GM23248 (cell line): Measurements from ENCODE around the gene SIPA1L3. TPM values are rescaled to one million over a fixed set of nuclear protein-coding genes. Genes with fewer than 3 reads are reported as not detected.
"Not testable (repeated sequence)": the region's sequence is repeated elsewhere in the genome, so short reads cannot be mapped to it uniquely, and the experiment has no call there.

Experiments
- DNase-seq: peaks from one replicate; pipeline ENCODE4 v3.0.0-alpha.2; 2015
- H2AFZ ChIP-seq: fragments of 200-600 bp; sonication (generic); 2 replicates; pipeline ENCODE4 v1.6.1; 2016; ENCODE audit warnings: antibody characterized with exemption
- H3F3A ChIP-seq: fragments of 200-600 bp; sonication (generic); 2 replicates; pipeline ENCODE4 v1.6.1; 2016; ENCODE audit warnings: mild to moderate bottlenecking, antibody characterized with exemption, mixed run types; ENCODE audit not compliant: insufficient read depth
- H3K27ac ChIP-seq: fragments of 200-600 bp; sonication (generic); 2 replicates; pipeline ENCODE4 v1.5.1; 2016; ENCODE audit warnings: mild to moderate bottlenecking
- H3K27me3 ChIP-seq: fragments of 200-600 bp; sonication (generic); replicated peaks from 2 replicates; pipeline ENCODE4 v1.6.1; 2016; ENCODE audit warnings: mild to moderate bottlenecking; ENCODE audit not compliant: insufficient read depth
- H3K36me3 ChIP-seq: fragments of 200-600 bp; sonication (generic); 2 replicates; pipeline ENCODE4 v1.6.1; 2016; ENCODE audit warnings: low read depth, mild to moderate bottlenecking
- H3K4me1 ChIP-seq: fragments of 200-600 bp; sonication (generic); 2 replicates; pipeline ENCODE4 v1.6.1; 2016; ENCODE audit warnings: mild to moderate bottlenecking; ENCODE audit not compliant: insufficient read depth
- H3K4me2 ChIP-seq: fragments of 200-600 bp; sonication (generic); one replicate; pipeline ENCODE4 v1.6.1; 2016; ENCODE audit warnings: mild to moderate bottlenecking; ENCODE audit not compliant: unreplicated experiment
- H3K4me3 ChIP-seq: fragments of 200-600 bp; sonication (generic); 2 replicates; pipeline ENCODE4 v1.5.1; 2016; ENCODE audit warnings: mild to moderate bottlenecking
- H3K79me2 ChIP-seq: fragments of 200-600 bp; sonication (generic); 2 replicates; pipeline ENCODE4 v1.6.1; 2016; ENCODE audit warnings: mild to moderate bottlenecking; ENCODE audit not compliant: insufficient read depth
- H3K9ac ChIP-seq: fragments of 200-600 bp; sonication (generic); 2 replicates; pipeline ENCODE4 v1.6.1; 2016; ENCODE audit warnings: mild to moderate bottlenecking
- H3K9me2 ChIP-seq: fragments of 200-600 bp; sonication (generic); 2 replicates; pipeline ENCODE4 v1.6.1; 2016; ENCODE audit warnings: mixed run types, mild to moderate bottlenecking, moderate library complexity; ENCODE audit not compliant: insufficient read depth
- H3K9me3 ChIP-seq: fragments of 200-600 bp; sonication (generic); one replicate; pipeline ENCODE4 v1.6.1; 2017; ENCODE audit warnings: low read depth
- H4K20me1 ChIP-seq: fragments of 200-600 bp; sonication (generic); 2 replicates; pipeline ENCODE4 v1.6.0; 2016; ENCODE audit not compliant: insufficient read depth
- EZH2 ChIP-seq: fragments of 200-600 bp; sonication (generic); IDR thresholded peaks from 2 replicates; pipeline ENCODE4 v1.6.1; 2018; ENCODE audit warnings: antibody characterized with exemption, mild to moderate bottlenecking; ENCODE audit not compliant: insufficient read depth, poor library complexity, severe bottlenecking
- EZH2phosphoT487 ChIP-seq: fragments of 200-600 bp; sonication (generic); IDR thresholded peaks from 2 replicates; pipeline ENCODE4 v1.6.1; 2018; ENCODE audit warnings: antibody characterized with exemption, moderate library complexity, mild to moderate bottlenecking, low read depth; ENCODE audit not compliant: insufficient read depth
- WGBS, 2 experiments: methylation state at CpG; one replicate each; pipeline ENCODE4 v1.1.6; 2015 to 2017; ENCODE audit warnings: low lambda C conversion rate in 2 of 2, low coverage in 1 of 2; ENCODE audit errors: missing lambda C conversion rate in 2 of 2; 5-methylcytosine and 5-hydroxymethylcytosine counted together
- in situ Hi-C: fragments of 300-500 bp; cut with MboI; formaldehyde crosslinking; loops from 2 replicates; pipeline ENCODE4 v1.15.0; 2020
- polyA plus RNA-seq: library from polyadenylated mRNA; unstranded; fragments of >200 nt; fragmentation: Nextera tagmentation; extraction: Ambion mirVana; gene quantifications from 2 replicates; pipeline ENCODE4 v1.2.1, GENCODE V29; 2016
- total RNA-seq: library from RNA; depleted of rRNA; stranded (reverse); fragments of >200 nt; shearing (Covaris generic); gene quantifications from 2 replicates; pipeline ENCODE4 v1.2.3, GENCODE V29; 2014

SIPA1L3 gene
- total and polyA plus RNA-seq, 2 experiments from 2014 or later, result 3.7 to 12.1 TPM

DNA sequence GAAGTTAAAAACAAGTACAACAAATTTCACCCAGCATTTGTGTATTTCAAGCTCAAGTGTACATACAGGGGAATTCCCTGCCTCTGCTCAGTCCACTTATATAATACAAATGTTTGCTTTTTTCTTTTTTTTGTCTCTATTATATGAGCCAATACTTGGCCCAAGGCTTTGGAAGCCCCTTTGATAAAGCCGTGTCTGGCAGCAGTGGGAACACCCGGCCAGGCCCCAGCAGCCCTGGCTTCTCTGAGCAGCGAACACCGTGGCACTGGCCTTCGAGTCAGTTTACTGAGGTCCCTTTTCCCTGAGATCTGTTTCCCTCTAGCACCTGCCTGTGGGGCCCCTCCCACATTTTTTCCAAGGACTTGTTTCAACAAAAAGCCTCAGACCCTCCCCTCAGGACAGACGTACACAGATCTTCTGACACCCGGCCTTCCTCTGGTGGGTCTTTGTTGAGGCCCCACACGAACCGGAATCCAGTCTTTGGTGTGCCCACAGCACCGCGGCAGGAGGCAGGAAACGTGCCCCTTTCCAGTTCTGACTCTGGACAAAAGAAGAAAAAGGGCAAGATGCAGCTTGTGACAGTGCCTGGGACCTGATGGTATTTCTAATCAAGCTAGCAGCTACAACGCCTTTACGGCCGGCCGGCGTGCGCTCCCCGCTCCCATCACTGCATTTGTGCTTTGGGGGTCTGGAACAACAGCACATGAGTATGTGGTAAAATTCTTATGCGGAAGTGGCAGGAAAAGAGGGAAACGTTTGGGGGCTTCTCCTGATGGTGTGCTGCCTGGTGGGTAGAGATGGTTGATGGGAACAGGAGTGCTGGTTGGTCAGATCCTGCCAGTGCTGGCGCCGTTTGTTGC is 13.8 kb downstream of the SIPA1L3 start:
- H3K9me3 ChIP-seq, result no peaks in the 10 kb centered on the region
- no peak overlapping the region for H3K9ac ChIP-seq
- H3K4me3 ChIP-seq, result no peak overlapping the region
- no peaks in the 10 kb centered on the region for H3F3A ChIP-seq
- in situ Hi-C loops, result loop anchor here (25.0 kb wide), 1 partner anchor 166 kb away; no protein-coding TSS in a partner anchor
- no peaks in the 10 kb centered on the region for H4K20me1 ChIP-seq
- H3K79me2 ChIP-seq, result peaks cover 100% of the 10 kb centered on the region
- no peaks in the 10 kb centered on the region for H3K4me1 ChIP-seq
- DNase-seq, result no peak
- H3K27me3 ChIP-seq, result no peaks in the 10 kb centered on the region
- no peak overlapping the region for H3K4me2 ChIP-seq
- TF ChIP-seq EZH2phosphoT487 (no peak), EZH2 (no peak)
- WGBS, 2 experiments, result 93% methylated on average over 23 of the region's 23 CpGs
- no peaks in the 10 kb centered on the region for H3K9me2 ChIP-seq
- no peak overlapping the region for H3K27ac ChIP-seq
- H3K36me3 ChIP-seq, result no peaks in the 10 kb centered on the region
- no peak overlapping the region for H2AFZ ChIP-seq

DNA sequence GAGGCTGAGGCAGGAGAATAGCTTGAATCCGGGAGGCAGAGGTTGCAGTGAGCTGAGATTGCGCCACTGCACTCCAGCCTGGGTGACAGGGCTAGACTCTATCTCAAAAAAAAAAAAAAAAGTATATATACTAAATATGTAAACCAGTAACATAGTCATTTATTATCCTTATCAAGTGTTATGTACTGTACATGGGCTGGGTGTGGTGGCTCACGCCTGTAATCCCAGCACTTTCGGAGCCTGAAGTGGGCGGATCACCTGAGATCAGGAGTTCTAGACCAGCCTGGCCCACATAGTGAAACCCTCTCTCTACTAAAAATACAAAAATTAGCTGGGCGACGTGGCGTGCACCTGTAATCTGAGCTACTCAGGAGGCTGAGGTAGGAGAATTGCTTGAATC is 17.6 kb downstream of the SIPA1L3 start:
- not testable (repeated sequence) for H3K36me3 ChIP-seq, H3K9me3 ChIP-seq, H4K20me1 ChIP-seq, H3K9ac ChIP-seq, H3K27me3 ChIP-seq, H3K27ac ChIP-seq, H3K9me2 ChIP-seq, H3K4me1 ChIP-seq, H3F3A ChIP-seq, H3K4me3 ChIP-seq, DNase-seq, H2AFZ ChIP-seq, H3K4me2 ChIP-seq
- in situ Hi-C loops, result loop anchor here (25.0 kb wide), 1 partner anchor 163 kb away; no protein-coding TSS in a partner anchor
- 97 to 98% methylated on average over 8 of the region's 8 CpGs for WGBS, 2 experiments
- peaks cover 100% of the 10 kb centered on the region for H3K79me2 ChIP-seq

DNA sequence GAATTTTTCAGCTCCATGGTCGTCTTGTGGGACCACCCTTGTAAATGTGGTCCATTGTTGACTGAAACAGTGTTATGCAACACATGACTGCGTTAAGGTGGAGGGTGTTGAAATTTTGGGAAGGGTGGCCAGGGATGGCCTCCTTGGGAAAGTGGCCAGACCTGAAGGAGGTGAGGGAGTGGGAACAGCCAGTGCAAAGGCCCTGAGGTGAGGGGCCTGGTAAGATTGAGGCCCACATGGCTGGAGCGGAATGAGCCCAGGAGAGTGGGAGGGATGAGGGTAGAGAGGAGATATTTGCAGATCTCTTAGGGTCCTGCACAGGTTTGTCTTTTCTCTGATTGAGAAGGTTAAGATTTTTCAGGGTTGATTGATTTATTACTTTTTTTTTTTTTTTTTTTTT is 18.2 kb downstream of the SIPA1L3 start:
- Histone ChIP-seq H3K9me3 (no peaks in the 10 kb centered on the region), H3K27ac (no peak overlapping the region), H3K9me2 (no peaks in the 10 kb centered on the region), H3K36me3 (no peaks in the 10 kb centered on the region), H3K4me2 (no peak overlapping the region), H3K4me1 (no peaks in the 10 kb centered on the region), H3K27me3 (no peaks in the 10 kb centered on the region), H2AFZ (no peak overlapping the region), H3K9ac (no peak overlapping the region), H3K4me3 (no peak overlapping the region), H3K79me2 (peaks cover 100% of the 10 kb centered on the region), H4K20me1 (no peaks in the 10 kb centered on the region), H3F3A (no peaks in the 10 kb centered on the region)
- WGBS, 2 experiments, result 95 to 100% methylated on average over 3 of the region's 3 CpGs
- DNase-seq, result no peak
- TF ChIP-seq EZH2phosphoT487 (no peak), EZH2 (no peak)
- in situ Hi-C loops, result no loop called here

DNA sequence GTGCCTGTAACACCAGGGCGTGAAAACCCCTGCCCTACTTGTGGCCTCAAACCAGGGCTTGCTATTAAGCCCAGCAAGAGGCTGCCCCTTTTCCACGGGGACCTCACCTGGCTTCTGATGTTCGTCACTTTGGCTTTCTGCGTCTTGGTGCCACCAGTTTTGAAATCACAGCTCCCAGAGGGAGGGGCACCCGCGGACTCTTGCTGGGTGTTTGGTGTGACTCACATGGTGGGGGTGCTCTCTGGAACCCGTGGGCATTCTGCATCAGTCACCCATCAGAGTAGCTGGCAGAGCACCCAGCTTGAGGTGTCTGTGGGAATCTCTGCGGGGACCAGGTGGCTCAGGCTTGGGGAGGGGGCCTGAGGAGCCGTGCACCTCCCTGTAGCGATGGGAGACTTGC is 19.2 kb downstream of the SIPA1L3 start:
- no peak overlapping the region for H3K9ac ChIP-seq
- H3K4me1 ChIP-seq, result peaks cover under 1% of the 10 kb centered on the region; the same call in 1 of the 2 replicates
- H3K4me3 ChIP-seq, result no peak overlapping the region
- peaks cover 100% of the 10 kb centered on the region for H3K79me2 ChIP-seq
- no peaks in the 10 kb centered on the region for H3K9me2 ChIP-seq
- DNase-seq, result no peak
- H3K27ac ChIP-seq, result no peak overlapping the region
- no peaks in the 10 kb centered on the region for H4K20me1 ChIP-seq
- no peaks in the 10 kb centered on the region for H3K27me3 ChIP-seq
- no peaks in the 10 kb centered on the region for H3K36me3 ChIP-seq
- no peaks in the 10 kb centered on the region for H3K9me3 ChIP-seq
- no peak for TF ChIP-seq EZH2
- TF ChIP-seq EZH2phosphoT487, result no peak
- in situ Hi-C loops, result no loop called here
- H3K4me2 ChIP-seq, result no peak overlapping the region
- H2AFZ ChIP-seq, result no peak overlapping the region
- WGBS, 2 experiments, result 77 to 82% methylated on average over 10 of the region's 10 CpGs
- no peaks in the 10 kb centered on the region for H3F3A ChIP-seq

DNA sequence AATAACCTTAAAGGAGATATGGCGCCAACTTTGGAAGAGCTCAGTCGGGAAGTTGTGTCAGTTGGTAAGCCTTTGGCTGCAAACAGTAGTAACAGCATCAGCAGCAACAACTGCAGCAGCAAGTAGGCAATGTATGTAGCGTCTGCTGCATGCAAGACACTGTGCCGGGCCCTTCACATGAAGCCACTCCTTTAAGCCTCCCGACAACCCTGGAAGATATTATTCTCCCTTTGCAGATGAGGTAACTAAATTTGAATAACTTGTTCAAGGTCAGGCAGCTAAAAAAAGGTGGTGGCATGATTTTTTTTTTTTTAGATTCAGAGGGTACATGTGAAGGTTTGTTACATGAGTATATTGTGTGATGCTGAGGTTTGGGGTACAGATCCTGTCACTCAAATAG is 19.7 kb downstream of the SIPA1L3 start:
- WGBS, 2 experiments, result 79% methylated on average over 5 of the region's 5 CpGs
- Histone ChIP-seq H3K36me3 (no peaks in the 10 kb centered on the region), H3F3A (no peaks in the 10 kb centered on the region), H4K20me1 (no peaks in the 10 kb centered on the region), H3K79me2 (peaks cover 100% of the 10 kb centered on the region), H3K27ac (no peak overlapping the region), H3K9me3 (no peaks in the 10 kb centered on the region), H3K4me3 (no peak overlapping the region), H3K27me3 (no peaks in the 10 kb centered on the region), H3K9ac (no peak overlapping the region), H3K9me2 (no peaks in the 10 kb centered on the region), H2AFZ (no peak overlapping the region), H3K4me1 (peaks cover 5% of the 10 kb centered on the region), H3K4me2 (no peak overlapping the region)
- DNase-seq, result no peak
- TF ChIP-seq EZH2phosphoT487, result no peak
- TF ChIP-seq EZH2, result no peak
- in situ Hi-C loops, result no loop called here
